GM06990 (cell line): Measurements from ENCODE around the gene FHIT.

Source experiments
- DNase-seq: peaks from one replicate; pipeline ENCODE4 v3.0.0-alpha.2; 2011; ENCODE audit not compliant: insufficient read length; ENCODE audit errors: extremely low read depth
- H3K27me3 ChIP-seq: replicated peaks from 2 replicates; pipeline ENCODE4 v1.6.0; 2011; ENCODE audit warnings: low read length; ENCODE audit not compliant: control insufficient read depth, insufficient read depth
- H3K36me3 ChIP-seq: 2 replicates; pipeline ENCODE4 v1.5.1; 2011; ENCODE audit warnings: low read length; ENCODE audit not compliant: control insufficient read depth, insufficient read depth
- H3K4me3 ChIP-seq: replicated peaks from 2 replicates; pipeline ENCODE4 v1.5.1; 2011; ENCODE audit warnings: low read depth, mild to moderate bottlenecking, control low read depth, low read length
- CTCF ChIP-seq: IDR thresholded peaks from 2 replicates; pipeline ENCODE4 v1.5.1; 2011; ENCODE audit warnings: low read length, control low read depth, mild to moderate bottlenecking, inconsistent platforms; ENCODE audit not compliant: insufficient read depth, poor library complexity, severe bottlenecking

FHIT gene

GRCh38 chr3:61264281-61264680, 13.0 kb upstream of the FHIT start:
- H3K36me3 ChIP-seq = no peaks in the 10 kb centered on the region
- H3K27me3 ChIP-seq = no peaks in the 10 kb centered on the region
- no peak overlapping the region for H3K4me3 ChIP-seq
- no peak for DNase-seq
- no peak for TF ChIP-seq CTCF

- H3K4me3 ChIP-seq = no peak overlapping the region
- TF ChIP-seq CTCF = no peak
- no peaks in the 10 kb centered on the region for H3K27me3 ChIP-seq
- no peaks in the 10 kb centered on the region for H3K36me3 ChIP-seq
- DNase-seq = no peak
These were observed 5.9 kb upstream of the FHIT start for GRCh38 chr3:61257148-61257547.

GRCh38 chr3:61253756-61254155, 2.5 kb upstream of the FHIT start:
- TF ChIP-seq CTCF = no peak
- Histone ChIP-seq H3K27me3 (no peaks in the 10 kb centered on the region), H3K36me3 (no peaks in the 10 kb centered on the region), H3K4me3 (no peak overlapping the region)
- DNase-seq = no peak

- no peak for TF ChIP-seq CTCF
- no peak for DNase-seq
- no peak overlapping the region for H3K4me3 ChIP-seq
These were observed 1.6 kb upstream of the FHIT start for GRCh38 chr3:61252836-61253235.

GRCh38 chr3:61250784-61251173, 473 bp downstream of the FHIT start:
- no peak for TF ChIP-seq CTCF
- no peaks in the 10 kb centered on the region for H3K27me3 ChIP-seq
- peak overlapping the region; percentile 86 for H3K4me3 ChIP-seq
- no peak for DNase-seq
- no peaks in the 10 kb centered on the region for H3K36me3 ChIP-seq

More at GRCh38 chr3:61252836-61253235, 1.6 kb upstream of the FHIT start:
- Histone ChIP-seq H3K27me3 (no peaks in the 10 kb centered on the region), H3K36me3 (no peaks in the 10 kb centered on the region)

GRCh38 chr3:61248496-61248895, 2.8 kb downstream of the FHIT start:
- Histone ChIP-seq H3K36me3 (no peaks in the 10 kb centered on the region), H3K4me3 (no peak overlapping the region), H3K27me3 (no peaks in the 10 kb centered on the region)
- no peak for DNase-seq
- TF ChIP-seq CTCF = no peak
